Esophagus squamous epithelium (tissue), 5 donors: Measurements from ENCODE around the gene DOCK8. TPM values are rescaled to one million over a fixed set of nuclear protein-coding genes. Genes with fewer than 3 reads are reported as not detected.
A peak's percentile ranks its signal among the peaks of the same experiment; 100 is the strongest.
"Not testable (repeated sequence)": the region's sequence is repeated elsewhere in the genome, so short reads cannot be mapped to it uniquely, and the experiment has no call there.

ENCODE experiments used
- DNase-seq: peaks from one replicate; lab custom pipeline; 2025; lab: John Stamatoyannopoulos, UW
- H3K27ac ChIP-seq, 4 donors: fragments of 200-600 bp; sonication (generic); one replicate each; pipeline ENCODE4 v1.5.1; 2016 to 2019; ENCODE audit warnings: mild to moderate bottlenecking in 1 of 4
- H3K27me3 ChIP-seq, 4 donors: fragments of 200-600 bp; sonication (generic); 1 replicate in 3 of 4; 2 replicates in 1 of 4; pipeline versions ENCODE4 v1.5.1 to v1.6.0; 2017 to 2021; ENCODE audit warnings: antibody characterized with exemption in 1 of 4
- H3K36me3 ChIP-seq, 3 donors: fragments of 200-600 bp; sonication (generic); one replicate each; pipeline ENCODE4 v1.5.1; 2016 to 2019
- H3K4me1 ChIP-seq, 3 donors: fragments of 200-600 bp; sonication (generic); one replicate each; pipeline ENCODE4 v1.5.1; 2017 to 2019
- H3K4me3 ChIP-seq, 4 donors: fragments of 200-600 bp; sonication (generic); 1 replicate in 3 of 4; 2 replicates in 1 of 4; pipeline ENCODE4 v1.5.1; 2016 to 2019; ENCODE audit warnings: mild to moderate bottlenecking in 2 of 4, moderate library complexity in 1 of 4
- H3K9me3 ChIP-seq, 3 donors: fragments of 200-600 bp; sonication (generic); one replicate each; pipeline ENCODE4 v1.5.1; 2016 to 2019
- CTCF ChIP-seq, 6 experiments: fragments of 450-650 bp in 4 of 6; fragments of 200-600 bp in 2 of 6; sonication (generic) in 2 of 6; IDR thresholded peaks; one replicate each; pipeline ENCODE4 v1.5.1; 2016 to 2019; ENCODE audit warnings: antibody characterized with exemption in 6 of 6, mild to moderate bottlenecking in 4 of 6, moderate library complexity in 4 of 6
- POLR2A ChIP-seq, 4 donors: fragments of 450-650 bp; IDR thresholded peaks; one replicate each; pipeline ENCODE4 v1.6.1; 2017; ENCODE audit warnings: antibody characterized with exemption in 4 of 4, mild to moderate bottlenecking in 4 of 4, moderate library complexity in 3 of 4
- WGBS, 2 donors: methylation state at CpG; one replicate each; pipeline ENCODE4 v1.1.5; 2018; 5-methylcytosine and 5-hydroxymethylcytosine counted together
- intact Hi-C: fragments of 100-400 bp; cut with DNase I; formaldehyde crosslinking; loops from one replicate; pipeline ENCODE4 v1.15.0; 2022
- total RNA-seq, 4 donors: library from RNA; depleted of rRNA; stranded (reverse); fragments of >200 nt; gene quantifications; one replicate each; pipeline ENCODE4 v1.1.0, GENCODE V29; 2016
- donor health status: DM: yes; HTN: yes; CAD: no.

Gene DOCK8
- total RNA-seq, 4 donors from 2014 or later, result 6.9 to 21.6 (median 15.2) TPM

- intact Hi-C loops, result loop anchor here (10.0 kb wide), 1 partner anchor 89 kb away; no protein-coding TSS in a partner anchor
- no peaks in the 10 kb centered on the region for H3K36me3 ChIP-seq
- peaks cover 0 to 11% (median 0%) of the 10 kb centered on the region in 4 donors for H3K27me3 ChIP-seq
- H3K4me3 ChIP-seq, result peak overlapping the region; percentile 66 to 88 (median 70)
- H3K9me3 ChIP-seq, result no peaks in the 10 kb centered on the region
- H3K27ac ChIP-seq, result peak overlapping the region; percentile 89 to 92 (median 89)
- peaks cover 7 to 45% (median 14%) of the 10 kb centered on the region in 3 donors for H3K4me1 ChIP-seq
- DNase-seq, result no peak
- no peak for TF ChIP-seq CTCF (IDR thresholded peaks at IDR 0.05)
- TF ChIP-seq POLR2A (IDR thresholded peaks at IDR 0.05), result no peak
- WGBS, 2 donors, result 33 to 39% methylated on average over 6 of the region's 6 CpGs
These were observed 1.0 kb downstream of the DOCK8 start for GRCh38 chr9:215631-216155.

GRCh38 chr9:216866-217265, 2.2 kb downstream of the DOCK8 start:
- TF ChIP-seq CTCF (IDR thresholded peaks at IDR 0.05) (no peak), POLR2A (IDR thresholded peaks at IDR 0.05) (no peak)
- intact Hi-C loops, result loop anchor here (10.0 kb wide), 1 partner anchor 88 kb away; no protein-coding TSS in a partner anchor
- Histone ChIP-seq H3K27ac (peak overlapping the region in 3 of 4 donors; percentile 2 to 38 (median 17)), H3K4me3 (peak overlapping the region in 2 of 4 donors; percentile 68 to 88), H3K9me3 (no peaks in the 10 kb centered on the region), H3K4me1 (peaks cover 7 to 43% (median 9%) of the 10 kb centered on the region in 3 donors), H3K36me3 (no peaks in the 10 kb centered on the region), H3K27me3 (peaks cover 0 to 11% (median 0%) of the 10 kb centered on the region in 4 donors)
- no peak for DNase-seq
- WGBS, 2 donors, result 38 to 41% methylated on average over 1 of the region's 1 CpG

- H3K27me3 ChIP-seq, result peaks cover 0 to 11% (median 0%) of the 10 kb centered on the region in 4 donors
- DNase-seq, result no peak
- TF ChIP-seq POLR2A (IDR thresholded peaks at IDR 0.05), result no peak
- TF ChIP-seq CTCF (IDR thresholded peaks at IDR 0.05), result no peak
- intact Hi-C loops, result loop anchor here (10.0 kb wide), 1 partner anchor 87 kb away; no protein-coding TSS in a partner anchor
- no peak overlapping the region for H3K4me3 ChIP-seq
- peak overlapping the region in 1 of 4 donors; percentile 38 for H3K27ac ChIP-seq
- WGBS, 2 donors, result 67 to 77% methylated on average over 2 of the region's 2 CpGs
- H3K4me1 ChIP-seq, result peaks cover 7 to 52% (median 10%) of the 10 kb centered on the region in 3 donors
- no peaks in the 10 kb centered on the region for H3K36me3 ChIP-seq
- no peaks in the 10 kb centered on the region for H3K9me3 ChIP-seq
These were observed 3.3 kb downstream of the DOCK8 start for GRCh38 chr9:217950-218349.

- not testable (repeated sequence) for DNase-seq, H3K27ac ChIP-seq, H3K9me3 ChIP-seq, H3K36me3 ChIP-seq, H3K4me3 ChIP-seq
- whole genome bisulfite sequencing, 2 donors, result 84 to 89% methylated on average over 6 to 7 of the region's 7 CpGs
- peaks cover 7 to 57% (median 10%) of the 10 kb centered on the region in 3 donors for H3K4me1 ChIP-seq
- intact Hi-C loops, result loop anchor here (10.0 kb wide), 1 partner anchor 86 kb away; no protein-coding TSS in a partner anchor
- H3K27me3 ChIP-seq, result peaks cover 0 to 11% (median 0%) of the 10 kb centered on the region in 4 donors
These were observed 4.4 kb downstream of the DOCK8 start for GRCh38 chr9:219036-219435.

GRCh38 chr9:219670-220365, 5.2 kb downstream of the DOCK8 start:
- Histone ChIP-seq H3K27ac (peak overlapping the region in 1 of 4 donors; percentile 1), H3K27me3 (peaks cover 0 to 6% (median 0%) of the 10 kb centered on the region in 4 donors), H3K4me1 (peaks cover 10 to 58% (median 12%) of the 10 kb centered on the region in 3 donors), H3K36me3 (no peaks in the 10 kb centered on the region), H3K4me3 (no peak overlapping the region), H3K9me3 (no peaks in the 10 kb centered on the region)
- no peak for DNase-seq
- TF ChIP-seq CTCF (IDR thresholded peaks at IDR 0.05), result no peak
- TF ChIP-seq POLR2A (IDR thresholded peaks at IDR 0.05), result no peak
- 68 to 69% methylated on average over 7 of the region's 7 CpGs for WGBS, 2 donors
- intact Hi-C loops, result loop anchor here (10.0 kb wide), 1 partner anchor 85 kb away; no protein-coding TSS in a partner anchor
